Liver (tissue), 9 donors: ENCODE results near the gene GRK7. TPM values are rescaled to one million over a fixed set of nuclear protein-coding genes. Genes with fewer than 3 reads are reported as not detected.

ENCODE experiments used
- DNase-seq: peaks from one replicate; pipeline ENCODE4 v3.0.0-alpha.2; 2017; ENCODE audit warnings: low spot score
- H3K27ac ChIP-seq, 2 donors: one replicate each; pipeline ENCODE4 v1.7.0; 2013; ENCODE audit warnings: inconsistent platforms in 2 of 2, low read length in 2 of 2, control low read depth in 1 of 2, low read depth in 1 of 2, mild to moderate bottlenecking in 1 of 2
- H3K27me3 ChIP-seq, 4 donors: one replicate each; pipeline versions ENCODE4 v1.6.1 to v1.7.0; 2013; ENCODE audit warnings: low read length in 3 of 4, inconsistent platforms in 1 of 4, mild to moderate bottlenecking in 1 of 4, moderate library complexity in 1 of 4; ENCODE audit not compliant: control insufficient read depth in 4 of 4, insufficient read depth in 4 of 4
- H3K36me3 ChIP-seq, 4 donors: one replicate each; pipeline versions ENCODE4 v1.6.1 to v1.7.0; 2013; ENCODE audit warnings: low read length in 3 of 4, mild to moderate bottlenecking in 3 of 4, low read depth in 1 of 4, moderate library complexity in 1 of 4; ENCODE audit not compliant: control insufficient read depth in 4 of 4, insufficient read depth in 3 of 4
- H3K4me1 ChIP-seq, 4 donors: one replicate each; pipeline versions ENCODE4 v1.6.1 to v1.7.0; 2013; ENCODE audit warnings: low read length in 3 of 4, mild to moderate bottlenecking in 3 of 4, moderate library complexity in 1 of 4; ENCODE audit not compliant: control insufficient read depth in 4 of 4, insufficient read depth in 4 of 4
- H3K4me3 ChIP-seq, 3 donors: one replicate each; pipeline versions ENCODE4 v1.6.1 to v1.7.0; 2013; ENCODE audit warnings: low read length in 3 of 3, control low read depth in 1 of 3, low read depth in 1 of 3, mild to moderate bottlenecking in 1 of 3
- H3K9ac ChIP-seq, 2 donors: one replicate each; pipeline ENCODE4 v1.7.0; 2013; ENCODE audit warnings: low read length in 2 of 2, mild to moderate bottlenecking in 2 of 2, moderate library complexity in 2 of 2, control low read depth in 1 of 2, low read depth in 1 of 2
- H3K9me3 ChIP-seq, 4 donors: one replicate each; pipeline versions ENCODE4 v1.6.1 to v1.7.0; 2013; ENCODE audit warnings: low read length in 3 of 4; ENCODE audit not compliant: control insufficient read depth in 4 of 4
- ATF3 ChIP-seq: IDR thresholded peaks from 2 replicates; pipeline ENCODE4 v1.6.1; 2016; ENCODE audit warnings: antibody characterized with exemption
- EGR1 ChIP-seq, 2 donors: IDR thresholded peaks; 2 replicates each; pipeline ENCODE4 v1.6.1; 2016 to 2018; ENCODE audit warnings: antibody characterized with exemption in 2 of 2, low read depth in 2 of 2
- FOXA1 ChIP-seq: IDR thresholded peaks from 2 replicates; pipeline ENCODE4 v1.6.1; 2016; ENCODE audit warnings: antibody characterized with exemption
- FOXA2 ChIP-seq: IDR thresholded peaks from 2 replicates; pipeline ENCODE4 v1.6.1; 2016; ENCODE audit warnings: antibody characterized with exemption
- GABPA ChIP-seq, 2 donors: IDR thresholded peaks in 1 of 2; conservative IDR thresholded peaks in 1 of 2; 2 replicates each; pipeline ENCODE4 v1.6.1; 2016; ENCODE audit warnings: antibody characterized with exemption in 2 of 2, mild to moderate bottlenecking in 1 of 2, moderate library complexity in 1 of 2
- HNF4A ChIP-seq, 2 donors: conservative IDR thresholded peaks; 2 replicates each; pipeline ENCODE4 v1.6.1; 2016; ENCODE audit warnings: antibody characterized with exemption in 2 of 2, mild to moderate bottlenecking in 2 of 2
- HNF4G ChIP-seq: IDR thresholded peaks from 2 replicates; pipeline ENCODE4 v1.6.1; 2016; ENCODE audit warnings: antibody characterized with exemption
- JUND ChIP-seq, 2 donors: IDR thresholded peaks; 2 replicates each; pipeline ENCODE4 v1.6.1; 2016; ENCODE audit warnings: antibody characterized with exemption in 2 of 2
- MAX ChIP-seq: IDR thresholded peaks from 2 replicates; pipeline ENCODE4 v1.6.1; 2016; ENCODE audit warnings: antibody characterized with exemption
- NR2F2 ChIP-seq: IDR thresholded peaks from 2 replicates; pipeline ENCODE4 v1.6.1; 2016; ENCODE audit warnings: antibody characterized with exemption
- RAD21 ChIP-seq, 2 donors: IDR thresholded peaks; 2 replicates each; pipeline ENCODE4 v1.6.1; 2016; ENCODE audit warnings: antibody characterized with exemption in 2 of 2, mild to moderate bottlenecking in 2 of 2
- RXRA ChIP-seq, 2 donors: IDR thresholded peaks; 2 replicates each; pipeline ENCODE4 v1.6.1; 2017 to 2018; ENCODE audit warnings: antibody characterized with exemption in 2 of 2, mild to moderate bottlenecking in 1 of 2
- SP1 ChIP-seq: IDR thresholded peaks from 2 replicates; pipeline ENCODE4 v1.6.1; 2018; ENCODE audit warnings: antibody characterized with exemption, mild to moderate bottlenecking
- TAF1 ChIP-seq: conservative IDR thresholded peaks from 2 replicates; pipeline ENCODE4 v1.6.1; 2016; ENCODE audit warnings: antibody characterized with exemption, mild to moderate bottlenecking
- YY1 ChIP-seq: IDR thresholded peaks from 2 replicates; pipeline ENCODE4 v1.6.1; 2016; ENCODE audit warnings: antibody characterized with exemption, mild to moderate bottlenecking
- ZBTB33 ChIP-seq: IDR thresholded peaks from 2 replicates; pipeline ENCODE4 v1.6.1; 2016; ENCODE audit warnings: antibody characterized with exemption
- WGBS: extraction: QIAGEN DNeasy Blood & Tissue Kit; methylation state at CpG from one replicate; pipeline ENCODE4 v1.1.7; 2013; 5-methylcytosine and 5-hydroxymethylcytosine counted together
- polyA plus RNA-seq, 2 donors: library from polyadenylated mRNA; stranded (reverse) in 1 of 2; unstranded in 1 of 2; fragments of 200-250 nt in 1 of 2; fragments of >200 nt in 1 of 2; fragmentation: Nextera tagmentation in 1 of 2; extraction: Ambion mirVana in 1 of 2; gene quantifications; one replicate each; pipeline versions ENCODE4 v1.2.1 to v1.2.3, GENCODE V29; 2013 to 2015
- total RNA-seq, 2 donors: library from RNA; depleted of rRNA; stranded (reverse); fragments of >200 nt; gene quantifications; one replicate each; pipeline ENCODE4 v1.2.3, GENCODE V29; 2014
- TF ChIP-seq, protein P1 (sequence below): IDR thresholded peaks from 2 replicates; pipeline ENCODE4 v1.6.1; 2016; ENCODE audit warnings: antibody characterized with exemption, mild to moderate bottlenecking
- TF ChIP-seq, protein P2 (sequence below): fragments of 150-350 bp; IDR thresholded peaks from 2 replicates; pipeline ENCODE4 v1.5.1; 2017; ENCODE audit warnings: improper control_type of control experiment, low read depth, low read length; ENCODE audit not compliant: missing input control
- donor health status: healthy.
- donor health status: healthy.
- donor health status: healthy.
- donor health status: healthy.
- donor health status: healthy.

The GRK7 gene
- total and polyA plus RNA-seq, 4 donors: 0.08 TPM; not detected in 3

DNA sequence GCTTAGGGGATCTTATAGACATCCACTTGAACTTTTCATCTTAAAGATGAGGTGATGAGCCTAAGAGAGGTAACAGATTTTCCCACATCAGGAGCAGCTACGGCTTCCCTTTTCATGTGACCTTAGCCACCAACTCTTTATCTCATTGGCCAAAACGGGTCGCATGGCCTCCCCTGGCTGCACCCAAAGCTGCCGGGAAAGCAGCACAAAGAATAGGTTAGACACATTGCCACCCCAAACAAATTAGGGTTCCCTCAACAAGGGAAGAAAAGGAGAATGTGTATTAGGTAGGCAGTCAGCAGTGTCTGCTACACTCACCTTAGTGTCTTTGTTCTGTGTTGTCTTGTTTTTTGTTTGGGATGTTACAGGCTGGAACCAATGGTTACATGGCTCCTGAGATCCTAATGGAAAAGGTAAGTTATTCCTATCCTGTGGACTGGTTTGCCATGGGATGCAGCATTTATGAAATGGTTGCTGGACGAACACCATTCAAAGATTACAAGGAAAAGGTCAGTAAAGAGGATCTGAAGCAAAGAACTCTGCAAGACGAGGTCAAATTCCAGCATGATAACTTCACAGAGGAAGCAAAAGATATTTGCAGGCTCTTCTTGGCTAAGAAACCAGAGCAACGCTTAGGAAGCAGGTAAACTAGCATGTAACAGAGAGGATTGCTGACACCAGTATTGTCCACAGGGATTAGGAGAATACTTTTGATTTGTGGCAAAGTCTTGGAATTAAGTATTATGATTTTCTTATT, 44.2 kb downstream of the GRK7 start (continued):
- TF ChIP-seq MAX (no peak), ATF3 (no peak), FOXA2 (no peak), GABPA (IDR thresholded peaks at IDR 0.05 in 1 of 2, conservative IDR thresholded peaks at IDR 0.05 in 1 of 2) (no peak)

DNA sequence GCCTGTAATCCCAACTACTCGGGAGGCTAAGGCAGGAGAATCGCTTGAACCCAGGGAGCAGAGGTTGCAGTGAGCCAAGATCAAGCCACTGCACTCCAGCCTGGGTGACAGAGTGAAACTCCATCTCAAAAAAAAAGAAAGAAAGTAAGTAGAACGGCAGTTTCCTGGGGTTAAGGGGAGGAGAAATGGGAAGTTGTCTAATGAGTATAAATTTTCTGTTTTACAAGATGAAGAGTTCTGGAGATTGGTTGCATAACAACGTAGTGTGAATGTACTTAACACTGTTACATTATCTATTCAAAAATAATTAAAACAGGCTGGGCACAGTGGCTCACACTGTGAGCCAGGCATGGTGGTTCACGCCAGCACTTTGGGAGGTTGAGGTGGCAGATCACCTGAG, 45.4 kb downstream of the GRK7 start:
- H3K36me3 ChIP-seq: no peaks in the 10 kb centered on the region
- no peak overlapping the region for H3K4me3 ChIP-seq
- H3K27ac ChIP-seq: no peak overlapping the region
- H3K4me1 ChIP-seq: no peaks in the 10 kb centered on the region
- no peaks in the 10 kb centered on the region for H3K27me3 ChIP-seq
- H3K9me3 ChIP-seq: no peaks in the 10 kb centered on the region
- TF ChIP-seq HNF4A (conservative IDR thresholded peaks at IDR 0.05) (no peak), FOXA2 (no peak), RAD21 (IDR thresholded peaks at IDR 0.05) (no peak), YY1 (no peak), EGR1 (IDR thresholded peaks at IDR 0.05; ENCODE audit: low read depth in 2 of 2) (no peak), TAF1 (no peak), SP1 (no peak), HNF4G (no peak), FOXA1 (no peak), ZBTB33 (no peak), MAX (no peak), ATF3 (no peak), JUND (IDR thresholded peaks at IDR 0.05) (no peak), GABPA (IDR thresholded peaks at IDR 0.05 in 1 of 2, conservative IDR thresholded peaks at IDR 0.05 in 1 of 2) (no peak), RXRA (IDR thresholded peaks at IDR 0.05) (no peak), NR2F2 (no peak)
- TF ChIP-seq, protein P1, sequence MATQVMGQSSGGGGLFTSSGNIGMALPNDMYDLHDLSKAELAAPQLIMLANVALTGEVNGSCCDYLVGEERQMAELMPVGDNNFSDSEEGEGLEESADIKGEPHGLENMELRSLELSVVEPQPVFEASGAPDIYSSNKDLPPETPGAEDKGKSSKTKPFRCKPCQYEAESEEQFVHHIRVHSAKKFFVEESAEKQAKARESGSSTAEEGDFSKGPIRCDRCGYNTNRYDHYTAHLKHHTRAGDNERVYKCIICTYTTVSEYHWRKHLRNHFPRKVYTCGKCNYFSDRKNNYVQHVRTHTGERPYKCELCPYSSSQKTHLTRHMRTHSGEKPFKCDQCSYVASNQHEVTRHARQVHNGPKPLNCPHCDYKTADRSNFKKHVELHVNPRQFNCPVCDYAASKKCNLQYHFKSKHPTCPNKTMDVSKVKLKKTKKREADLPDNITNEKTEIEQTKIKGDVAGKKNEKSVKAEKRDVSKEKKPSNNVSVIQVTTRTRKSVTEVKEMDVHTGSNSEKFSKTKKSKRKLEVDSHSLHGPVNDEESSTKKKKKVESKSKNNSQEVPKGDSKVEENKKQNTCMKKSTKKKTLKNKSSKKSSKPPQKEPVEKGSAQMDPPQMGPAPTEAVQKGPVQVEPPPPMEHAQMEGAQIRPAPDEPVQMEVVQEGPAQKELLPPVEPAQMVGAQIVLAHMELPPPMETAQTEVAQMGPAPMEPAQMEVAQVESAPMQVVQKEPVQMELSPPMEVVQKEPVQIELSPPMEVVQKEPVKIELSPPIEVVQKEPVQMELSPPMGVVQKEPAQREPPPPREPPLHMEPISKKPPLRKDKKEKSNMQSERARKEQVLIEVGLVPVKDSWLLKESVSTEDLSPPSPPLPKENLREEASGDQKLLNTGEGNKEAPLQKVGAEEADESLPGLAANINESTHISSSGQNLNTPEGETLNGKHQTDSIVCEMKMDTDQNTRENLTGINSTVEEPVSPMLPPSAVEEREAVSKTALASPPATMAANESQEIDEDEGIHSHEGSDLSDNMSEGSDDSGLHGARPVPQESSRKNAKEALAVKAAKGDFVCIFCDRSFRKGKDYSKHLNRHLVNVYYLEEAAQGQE: no peak
- TF ChIP-seq, protein P2, sequence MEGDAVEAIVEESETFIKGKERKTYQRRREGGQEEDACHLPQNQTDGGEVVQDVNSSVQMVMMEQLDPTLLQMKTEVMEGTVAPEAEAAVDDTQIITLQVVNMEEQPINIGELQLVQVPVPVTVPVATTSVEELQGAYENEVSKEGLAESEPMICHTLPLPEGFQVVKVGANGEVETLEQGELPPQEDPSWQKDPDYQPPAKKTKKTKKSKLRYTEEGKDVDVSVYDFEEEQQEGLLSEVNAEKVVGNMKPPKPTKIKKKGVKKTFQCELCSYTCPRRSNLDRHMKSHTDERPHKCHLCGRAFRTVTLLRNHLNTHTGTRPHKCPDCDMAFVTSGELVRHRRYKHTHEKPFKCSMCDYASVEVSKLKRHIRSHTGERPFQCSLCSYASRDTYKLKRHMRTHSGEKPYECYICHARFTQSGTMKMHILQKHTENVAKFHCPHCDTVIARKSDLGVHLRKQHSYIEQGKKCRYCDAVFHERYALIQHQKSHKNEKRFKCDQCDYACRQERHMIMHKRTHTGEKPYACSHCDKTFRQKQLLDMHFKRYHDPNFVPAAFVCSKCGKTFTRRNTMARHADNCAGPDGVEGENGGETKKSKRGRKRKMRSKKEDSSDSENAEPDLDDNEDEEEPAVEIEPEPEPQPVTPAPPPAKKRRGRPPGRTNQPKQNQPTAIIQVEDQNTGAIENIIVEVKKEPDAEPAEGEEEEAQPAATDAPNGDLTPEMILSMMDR: no peak
- H3K9ac ChIP-seq: no peak overlapping the region
- DNase-seq: no peak
- WGBS: 78% methylated on average over 5 of the region's 5 CpGs
